GM23338 (cell line): Measurements from ENCODE around the gene A4GNT. TPM values are rescaled to one million over a fixed set of nuclear protein-coding genes. Genes with fewer than 3 reads are reported as not detected.

Experiments
- ATAC-seq: fragments of 200-7000 bp; cut with Tn5 transposase; 3 replicates; pipeline ENCODE4 v1.9.1; 2020
- DNase-seq: peaks from one replicate; pipeline ENCODE4 v3.0.0-alpha.2; 2015; ENCODE audit warnings: low spot score
- H2AFZ ChIP-seq: fragments of 200-600 bp; sonication (generic); 2 replicates; pipeline ENCODE4 v1.8.0; 2016; ENCODE audit warnings: antibody characterized with exemption, mild to moderate bottlenecking, moderate library complexity
- H3F3A ChIP-seq: fragments of 200-600 bp; sonication (generic); replicated peaks from 2 replicates; pipeline ENCODE4 v1.8.0; 2017; ENCODE audit warnings: antibody characterized with exemption, mixed run types, low read depth
- H3K27ac ChIP-seq: fragments of 200-600 bp; sonication (generic); 2 replicates; pipeline ENCODE4 v1.6.1; 2016; ENCODE audit warnings: low read depth
- H3K27me3 ChIP-seq: fragments of 200-600 bp; sonication (generic); 2 replicates; pipeline ENCODE4 v1.8.0; 2016; ENCODE audit warnings: mild to moderate bottlenecking, mixed run types, moderate library complexity; ENCODE audit not compliant: insufficient read depth
- H3K36me3 ChIP-seq: fragments of 200-600 bp; sonication (generic); 2 replicates; pipeline ENCODE4 v1.8.0; 2016; ENCODE audit warnings: mild to moderate bottlenecking; ENCODE audit not compliant: insufficient read depth
- H3K4me1 ChIP-seq: fragments of 200-600 bp; sonication (generic); 2 replicates; pipeline ENCODE4 v1.8.0; 2016; ENCODE audit warnings: mild to moderate bottlenecking, moderate library complexity; ENCODE audit not compliant: insufficient read depth
- H3K4me2 ChIP-seq: fragments of 200-600 bp; sonication (generic); 2 replicates; pipeline ENCODE4 v1.7.1; 2017; ENCODE audit warnings: mixed run types
- H3K4me3 ChIP-seq: fragments of 200-600 bp; sonication (generic); 2 replicates; pipeline ENCODE4 v1.6.1; 2016; ENCODE audit warnings: mixed run types
- H3K79me2 ChIP-seq: fragments of 200-600 bp; sonication (generic); replicated peaks from 2 replicates; pipeline ENCODE4 v1.8.0; 2017; ENCODE audit warnings: mild to moderate bottlenecking; ENCODE audit not compliant: insufficient read depth
- H3K9me2 ChIP-seq: fragments of 200-600 bp; sonication (generic); 2 replicates; pipeline ENCODE4 v1.8.0; 2017; ENCODE audit not compliant: insufficient read depth
- H4K20me1 ChIP-seq: fragments of 200-600 bp; sonication (generic); replicated peaks from 2 replicates; pipeline ENCODE4 v1.8.0; 2017; ENCODE audit warnings: mild to moderate bottlenecking; ENCODE audit not compliant: insufficient read depth
- H3K27ac Mint-ChIP-seq: 2 replicates; pipeline ENCODE4 v1.8.0; 2020; ENCODE audit warnings: inconsistent platforms, mild to moderate bottlenecking, moderate library complexity, mixed read lengths
- H3K27me3 Mint-ChIP-seq: 3 replicates; pipeline ENCODE4 v1.8.0; 2022; ENCODE audit warnings: low read depth, mild to moderate bottlenecking, moderate library complexity, mixed read lengths, inconsistent platforms; ENCODE audit not compliant: insufficient read depth, poor library complexity
- H3K36me3 Mint-ChIP-seq: 3 replicates; pipeline ENCODE4 v1.8.0; 2021; ENCODE audit warnings: low read depth, mild to moderate bottlenecking, inconsistent platforms, moderate library complexity, mixed read lengths
- H3K4me1 Mint-ChIP-seq: 3 replicates; pipeline ENCODE4 v1.8.0; 2020; ENCODE audit warnings: mild to moderate bottlenecking, inconsistent platforms, mixed read lengths
- H3K4me3 Mint-ChIP-seq: 3 replicates; pipeline ENCODE4 v1.8.0; 2021; ENCODE audit warnings: moderate library complexity, mild to moderate bottlenecking, inconsistent platforms, mixed read lengths
- H3K9me3 Mint-ChIP-seq: 3 replicates; pipeline ENCODE4 v1.8.0; 2020; ENCODE audit warnings: moderate library complexity, mild to moderate bottlenecking, inconsistent platforms, mixed read lengths
- EZH2 ChIP-seq: fragments of 200-600 bp; sonication (generic); IDR thresholded peaks from one replicate; pipeline ENCODE4 v1.8.0; 2017; ENCODE audit warnings: antibody characterized with exemption, mild to moderate bottlenecking, low read depth; ENCODE audit not compliant: unreplicated experiment
- EZH2phosphoT487 ChIP-seq: fragments of 200-600 bp; sonication (generic); IDR thresholded peaks from one replicate; pipeline ENCODE4 v1.8.1; 2018; ENCODE audit warnings: antibody characterized with exemption; ENCODE audit not compliant: unreplicated experiment
- POLR2AphosphoS5 ChIP-seq: IDR thresholded peaks from 2 replicates; pipeline ENCODE4 v1.6.1; 2016; ENCODE audit warnings: antibody characterized with exemption, low read depth
- STAT1 ChIP-seq: IDR thresholded peaks from one replicate; pipeline ENCODE4 v1.6.1; 2016; ENCODE audit warnings: antibody characterized with exemption; ENCODE audit not compliant: unreplicated experiment
- ZNF114 ChIP-seq: fragments of 250-450 bp; sonication (Bioruptor Pico); IDR thresholded peaks from 2 replicates; pipeline ENCODE4 v1.5.0; 2020; ENCODE audit warnings: mild to moderate bottlenecking, moderate library complexity
- ZNF331 ChIP-seq: fragments of 250-450 bp; sonication (Bioruptor Pico); IDR thresholded peaks from 2 replicates; pipeline ENCODE4 v1.5.0; 2020; ENCODE audit warnings: low read depth, mild to moderate bottlenecking, moderate library complexity
- ZNF462 ChIP-seq: fragments of 250-450 bp; sonication (Bioruptor Pico); IDR thresholded peaks from 2 replicates; pipeline ENCODE4 v1.5.0; 2020; ENCODE audit warnings: mild to moderate bottlenecking, moderate library complexity
- polyA plus RNA-seq: library from polyadenylated mRNA; unstranded; fragments of >200 nt; fragmentation: Nextera tagmentation; extraction: Ambion mirVana; gene quantifications from 2 replicates; pipeline ENCODE4 v1.2.1, GENCODE V29; 2016
- total RNA-seq: library from RNA; depleted of rRNA; stranded (reverse); fragments of >200 nt; shearing (Covaris generic); gene quantifications from 2 replicates; pipeline ENCODE4 v1.2.3, GENCODE V29; 2014

Gene A4GNT
- total and polyA plus RNA-seq, 2 experiments from 2014 or later: not detected

DNA sequence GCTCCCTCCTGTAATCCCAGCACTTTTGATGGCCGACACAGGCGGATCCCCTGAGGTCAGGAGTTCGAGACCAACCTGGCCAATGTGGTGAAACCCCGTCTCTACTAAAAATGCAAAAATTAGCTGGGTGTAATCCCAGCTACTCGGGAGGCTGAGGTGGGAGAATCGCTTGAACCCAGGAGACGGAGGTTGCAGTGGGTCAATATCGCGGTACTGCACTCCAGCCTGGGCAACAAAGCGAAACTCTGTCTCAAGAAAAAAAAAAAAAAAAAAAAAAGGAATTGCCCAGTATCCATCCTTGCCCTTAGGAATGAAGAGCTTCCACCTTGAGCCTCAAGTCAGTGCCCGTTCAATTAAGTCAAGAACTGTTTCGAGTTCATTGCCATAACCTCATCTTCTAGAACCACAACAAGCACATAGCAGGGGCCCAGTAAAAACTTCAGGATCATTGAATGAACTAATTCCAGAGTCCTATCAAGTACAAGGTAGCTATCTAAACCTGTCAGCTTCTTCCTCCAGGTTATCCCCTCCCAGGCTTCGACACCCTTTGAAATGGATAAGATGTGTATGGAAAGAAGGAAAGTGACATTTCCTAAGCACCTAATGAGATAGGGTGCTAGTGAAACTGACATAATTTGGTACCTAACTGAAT, 41.7 kb upstream of the A4GNT start:
- H3K4me1 ChIP-seq: peaks cover 6% of the 10 kb centered on the region; the same call in 1 of the 2 replicates
- peaks cover 1% of the 10 kb centered on the region for H3K27me3 Mint-ChIP-seq

More for the DNA sequence above, 41.7 kb upstream of the A4GNT start:
- TF ChIP-seq EZH2 (no peak), ZNF462 (no peak), EZH2phosphoT487 (no peak), ZNF331 (no peak), POLR2AphosphoS5 (no peak), STAT1 (no peak), ZNF114 (CRISPR knock-in tag) (no peak)
- DNase-seq (no peak), ATAC-seq (no peak)
- no peaks in the 10 kb centered on the region for H3K27me3 ChIP-seq
- H4K20me1 ChIP-seq: peaks cover 11% of the 10 kb centered on the region; the same call in 1 of the 2 replicates
- H3F3A ChIP-seq: no peaks in the 10 kb centered on the region
- H3K4me3 Mint-ChIP-seq: peak overlapping the region; percentile 97
- peaks cover 5% of the 10 kb centered on the region; the same call in 2 of the 3 replicates for H3K4me1 Mint-ChIP-seq
- peak overlapping the region; percentile 98; the same call in 1 of the 2 replicates for H2AFZ ChIP-seq
- peaks cover 29% of the 10 kb centered on the region for H3K79me2 ChIP-seq
- no peaks in the 10 kb centered on the region for H3K9me2 ChIP-seq
- peaks cover 24% of the 10 kb centered on the region for H3K36me3 ChIP-seq
- peak overlapping the region; percentile 98; the same call in 1 of the 2 replicates for H3K27ac Mint-ChIP-seq
- peak overlapping the region; percentile 20; the same call in 1 of the 2 replicates for H3K27ac ChIP-seq
- H3K9me3 Mint-ChIP-seq: no peaks in the 10 kb centered on the region
- peaks cover 25% of the 10 kb centered on the region; the same call in 2 of the 3 replicates for H3K36me3 Mint-ChIP-seq
- H3K4me2 ChIP-seq: peak overlapping the region; percentile 96
- peak overlapping the region; percentile 95 for H3K4me3 ChIP-seq
